K562 (cell line): Measurements from ENCODE around the gene TMEM120B. TPM values are rescaled to one million over a fixed set of nuclear protein-coding genes. Genes with fewer than 3 reads are reported as not detected.

Source experiments
- ATAC-seq: fragments of 200-7000 bp; cut with Tn5 transposase; 3 replicates; pipeline ENCODE4 v1.9.1; 2020; ENCODE audit warnings: moderate library complexity
- BruUV-seq: library from RNA; stranded (reverse); fragments of 400-500 nt; replicated peaks from 2 replicates; lab custom pipeline; 2021; lab: Mats Ljungman, UMichigan
- CTCF ChIA-PET: fragments of 300-600 bp; formaldehyde crosslinking; extraction: SDS; loops from one replicate; lab custom pipeline; 2021; ENCODE audit warnings: low intra/inter-chr PET ratio; lab: Yijun Ruan, JAX
- POLR2A ChIA-PET: fragments of 300-600, 350-650 bp; sonication (Branson Sonifier 250); formaldehyde crosslinking; extraction: SDS; loops from one replicate; lab custom pipeline; 2021; ENCODE audit warnings: antibody characterized with exemption, inconsistent platforms; lab: Yijun Ruan, JAX
- DNase-seq, 4 experiments: peaks; one replicate each; pipeline versions ENCODE4 v3.0.0 to v3.0.0-alpha.2; 2011 to 2018; ENCODE audit warnings: low spot score in 3 of 4, mixed read lengths in 3 of 4; ENCODE audit errors: extremely low read depth in 1 of 4
- FAIRE-seq: peaks from 2 replicates; lab custom pipeline; 2011; peaks lifted over from hg19 to GRCh38; lab: Jason Lieb, UNC
- H2AFZ ChIP-seq: 2 replicates; pipeline ENCODE4 v1.6.0; 2011; ENCODE audit warnings: low read depth, low read length, control low read depth, inconsistent platforms
- H3K27ac ChIP-seq: fragments of 200-600 bp; 3 replicates; pipeline ENCODE4 v1.8.0; 2011; ENCODE audit warnings: low read depth, mild to moderate bottlenecking, control low read depth, inconsistent platforms, low read length, moderate library complexity, mixed read lengths; ENCODE audit errors: extremely low read depth
- H3K27me3 ChIP-seq, 2 experiments: fragments of 300-600 bp in 1 of 2; 2 replicates in 1 of 2; 3 replicates in 1 of 2; pipeline versions ENCODE4 v1.6.0 to v1.8.0; 2011; ENCODE audit warnings: inconsistent platforms in 2 of 2, low read length in 2 of 2, mild to moderate bottlenecking in 1 of 2, mixed read lengths in 1 of 2, moderate library complexity in 1 of 2; ENCODE audit not compliant: control insufficient read depth in 2 of 2, insufficient read depth in 2 of 2
- H3K36me3 ChIP-seq: fragments of 300-600 bp; 3 replicates; pipeline ENCODE4 v1.8.0; 2011; ENCODE audit warnings: mild to moderate bottlenecking, low read length, inconsistent platforms; ENCODE audit not compliant: control insufficient read depth, insufficient read depth
- H3K4me1 ChIP-seq, 2 experiments: fragments of 200-600 bp in 1 of 2; replicated peaks in 1 of 2; 2 replicates in 1 of 2; 3 replicates in 1 of 2; pipeline versions ENCODE4 v1.5.1 to v1.8.0; 2011; ENCODE audit warnings: inconsistent platforms in 2 of 2, low read length in 2 of 2, mild to moderate bottlenecking in 1 of 2, mixed read lengths in 1 of 2, moderate library complexity in 1 of 2; ENCODE audit not compliant: control insufficient read depth in 2 of 2, insufficient read depth in 2 of 2
- H3K4me2 ChIP-seq: 2 replicates; pipeline ENCODE4 v1.6.1; 2011; ENCODE audit warnings: low read length, control low read depth, inconsistent platforms, mixed read lengths; ENCODE audit not compliant: insufficient read depth
- H3K4me3 ChIP-seq: fragments of 200-600 bp; sonication (generic), shearing (Covaris generic); 2 replicates; pipeline ENCODE4 v1.5.1; 2016; ENCODE audit warnings: control low read depth, inconsistent platforms
- H3K79me2 ChIP-seq: fragments of 200-600 bp; 3 replicates; pipeline ENCODE4 v1.8.0; 2011; ENCODE audit warnings: low read length, inconsistent platforms; ENCODE audit not compliant: control insufficient read depth, insufficient read depth
- H3K9ac ChIP-seq, 2 experiments: 2 replicates each; pipeline versions ENCODE4 v1.6.0 to v1.6.1; 2011; ENCODE audit warnings: low read depth in 2 of 2, low read length in 2 of 2, control low read depth in 1 of 2, inconsistent platforms in 1 of 2, mild to moderate bottlenecking in 1 of 2, mixed read lengths in 1 of 2; ENCODE audit not compliant: insufficient read depth in 1 of 2
- H3K9me1 ChIP-seq: one replicate; pipeline ENCODE4 v1.6.0; 2011; ENCODE audit warnings: inconsistent platforms, mild to moderate bottlenecking, low read length, moderate library complexity; ENCODE audit not compliant: control insufficient read depth, insufficient read depth
- H3K9me3 ChIP-seq: replicated peaks from 2 replicates; pipeline ENCODE4 v1.5.1; 2011; ENCODE audit warnings: low read depth, low read length, inconsistent platforms; ENCODE audit not compliant: control insufficient read depth, insufficient read depth
- H4K20me1 ChIP-seq: replicated peaks from 2 replicates; pipeline ENCODE4 v1.6.1; 2011; ENCODE audit warnings: low read length, inconsistent platforms, mixed read lengths; ENCODE audit not compliant: control insufficient read depth, insufficient read depth
- ATF3 ChIP-seq, 2 experiments: fragments of 450-650 bp in 1 of 2; sonication (generic) in 1 of 2; formaldehyde crosslinking in 1 of 2; IDR thresholded peaks in 1 of 2; conservative IDR thresholded peaks in 1 of 2; 2 replicates each; pipeline versions ENCODE4 v1.6.1 to v1.8.1; 2016 to 2023; ENCODE audit warnings: mild to moderate bottlenecking in 2 of 2, moderate library complexity in 2 of 2, inconsistent platforms in 1 of 2, missing genetic modification reagents in 1 of 2
- CBFA2T2 ChIP-seq: fragments of 450-650 bp; conservative IDR thresholded peaks from 2 replicates; pipeline ENCODE4 v1.6.1; 2017; ENCODE audit warnings: mild to moderate bottlenecking
- DNMT1 ChIP-seq: fragments of 450-650 bp; IDR thresholded peaks from 2 replicates; pipeline ENCODE4 v1.6.1; 2016; ENCODE audit warnings: antibody characterized with exemption, mild to moderate bottlenecking
- EGR1 ChIP-seq: fragments of 450-650 bp; conservative IDR thresholded peaks from 2 replicates; pipeline ENCODE4 v1.6.1; 2017; ENCODE audit warnings: mild to moderate bottlenecking
- FUS ChIP-seq: fragments of 200-400 bp; formaldehyde crosslinking; optimal IDR thresholded peaks from 2 replicates; pipeline ENCODE3; 2017; ENCODE audit warnings: low read depth, low read length
- GATA2 ChIP-seq: sonication (generic); formaldehyde crosslinking; IDR thresholded peaks from 2 replicates; pipeline ENCODE4 v1.4.0; 2020; ENCODE audit warnings: mild to moderate bottlenecking, missing genetic modification reagents
- GTF2A2 ChIP-seq: IDR thresholded peaks from 2 replicates; pipeline ENCODE4 v1.6.1; 2016; ENCODE audit warnings: mild to moderate bottlenecking, missing genetic modification characterization, missing compliant biosample characterization
- NFXL1 ChIP-seq: fragments of 450-650 bp; formaldehyde crosslinking; IDR thresholded peaks from 2 replicates; pipeline ENCODE4 v1.4.0; 2021; ENCODE audit warnings: mild to moderate bottlenecking
- POU5F1 ChIP-seq: fragments of 150-350 bp; IDR thresholded peaks from 2 replicates; pipeline ENCODE4 v1.6.1; 2014; ENCODE audit warnings: borderline replicate concordance, low read length, low read depth, mild to moderate bottlenecking; ENCODE audit not compliant: partially characterized antibody
- REST ChIP-seq, 2 experiments: fragments of 450-650 bp; formaldehyde crosslinking in 1 of 2; IDR thresholded peaks; 2 replicates each; pipeline versions ENCODE4 v1.4.0 to v1.6.1; 2014 to 2020; ENCODE audit warnings: mild to moderate bottlenecking in 2 of 2, borderline replicate concordance in 1 of 2, low read depth in 1 of 2
- SMARCA4 ChIP-seq: fragments of 450-650 bp; IDR thresholded peaks from 2 replicates; pipeline ENCODE4 v1.6.1; 2016
- SMARCE1 ChIP-seq: fragments of 450-650 bp; IDR thresholded peaks from 2 replicates; pipeline ENCODE4 v1.7.1; 2016; ENCODE audit warnings: mild to moderate bottlenecking
- TFAP4 ChIP-seq: sonication (generic); formaldehyde crosslinking; IDR thresholded peaks from 2 replicates; pipeline ENCODE4 v1.8.0; 2022; ENCODE audit warnings: missing genetic modification reagents, mild to moderate bottlenecking, moderate library complexity, borderline replicate concordance
- WGBS: fragments of 100-300 bp; shearing (Covaris generic); methylation state at CpG from one replicate; pipeline ENCODE4 v1.1.6; 2016; ENCODE audit warnings: low coverage, mixed read lengths; ENCODE audit not compliant: insufficient coverage; ENCODE audit errors: missing lambda C conversion rate; 5-methylcytosine and 5-hydroxymethylcytosine counted together
- in situ Hi-C: fragments of 300-500 bp; cut with MboI; formaldehyde crosslinking; loops from 4 replicates; pipeline ENCODE4 v1.15.0; 2018; ENCODE audit warnings: inconsistent platforms, mixed read lengths
- intact Hi-C: fragments of 100-400 bp; cut with micrococcal nuclease; formaldehyde crosslinking; loops from 2 replicates; pipeline ENCODE4 v1.14.2; 2022
- polyA plus RNA-seq, 8 experiments: library from polyadenylated mRNA; depleted of rRNA in 4 of 8; stranded (reverse) in 5 of 8; unstranded in 3 of 8; fragments of >200 nt; fragmentation: Nextera tagmentation in 2 of 8; fragmentation: Illumina TruSeq in 1 of 8; extraction: Ambion mirVana in 2 of 8; extraction: Trizol in 1 of 8; gene quantifications; 2 replicates each; pipeline versions ENCODE4 v1.2.1 to v1.2.3, GENCODE V29; 2011 to 2014; ENCODE audit warnings: inconsistent platforms in 1 of 8, missing spikeins in 1 of 8
- total RNA-seq, 7 experiments: library from RNA; depleted of rRNA in 6 of 7; stranded (reverse); fragments of >200 nt in 6 of 7; fragmentation: Illumina TruSeq in 2 of 7; extraction: Trizol in 2 of 7; gene quantifications; 2 replicates each; pipeline versions ENCODE4 v1.2.1 to v1.2.3, GENCODE V29; 2011 to 2021; ENCODE audit warnings: low replicate concordance in 1 of 7

The TMEM120B gene
- total and polyA plus RNA-seq, 9 of the 15 experiments (the other 6 are each of a cell fraction or from before 2014, with no cell fraction given): 1.7 to 18.6 (median 7.4) TPM

- ChIA-PET CTCF (no interaction called here), POLR2A (interaction anchor here (0.7 to 3.7 kb wide), 5 partner anchors 9 to 1626 kb away, joined by 3 to 10 read pairs (median 4); partner anchors contain the start of gene TMEM120B)
- peak; percentile 47 to 70 (median 68) for DNase-seq
- Histone ChIP-seq H3K79me2 (no peaks in the 10 kb centered on the region), H3K27me3 (no peaks in the 10 kb centered on the region), H3K9ac (peak overlapping the region in 1 of 2 experiments; percentile 48; a peak in 1 of 4 replicates), H3K36me3 (peaks cover 15% of the 10 kb centered on the region; the same call in 2 of the 3 replicates), H3K27ac (no peak overlapping the region), H3K4me1 (peaks cover 11 to 29% of the 10 kb centered on the region in 2 experiments; a peak in 4 of 5 replicates), H4K20me1 (no peaks in the 10 kb centered on the region), H3K9me1 (no peaks in the 10 kb centered on the region), H3K9me3 (no peaks in the 10 kb centered on the region), H2AFZ (no peak overlapping the region), H3K4me3 (no peak overlapping the region), H3K4me2 (no peak overlapping the region)
- 34% methylated on average over 5 of the region's 5 CpGs for WGBS
- intact Hi-C loops (no loop called here), in situ Hi-C loops (loop anchor here (5.0 kb wide), 1 partner anchor 73 kb away; no protein-coding TSS in a partner anchor)
- FAIRE-seq: peak; percentile 75
- BruUV-seq: no TSS peak
- ATAC-seq: peak; percentile 38
- TF ChIP-seq ATF3 (IDR thresholded peaks at IDR 0.05): peak; percentile 94
- no peak for TF ChIP-seq ATF3 (CRISPR knock-in tag; conservative IDR thresholded peaks at IDR 0.05)
- TF ChIP-seq SMARCE1: peak; percentile 84
- TF ChIP-seq SMARCA4: peak; percentile 82
- TF ChIP-seq REST (IDR thresholded peaks at IDR 0.05; ENCODE audit: borderline replicate concordance): 0 out of 2 replicates have a peak, but pooled peaks have one; percentile 3
- TF ChIP-seq REST (CRISPR knock-in tag; IDR thresholded peaks at IDR 0.05; ENCODE audit: low read depth): no peak
- TF ChIP-seq TFAP4 (CRISPR knock-in tag): peak; percentile 52; the same call in 1 of the 2 replicates
- no peak for TF ChIP-seq GTF2A2 (tag)
- peak; percentile 67 for TF ChIP-seq CBFA2T2
- no peak for TF ChIP-seq GATA2 (CRISPR knock-in tag)
- no peak for TF ChIP-seq FUS
- no peak for TF ChIP-seq NFXL1 (CRISPR knock-in tag)
- peak; percentile 39; the same call in 1 of the 2 replicates for TF ChIP-seq EGR1
- no peak for TF ChIP-seq DNMT1
- no peak for TF ChIP-seq POU5F1
Observed at GRCh38 chr12:121765573-121765972, 53.0 kb downstream of the TMEM120B start.
